ENCODE results near the gene NRAS. TPM values are rescaled to one million over a fixed set of nuclear protein-coding genes. Genes with fewer than 3 reads are reported as not detected.

NRAS gene
- total RNA-seq, 1 experiment from 2014 or later: 53.5 TPM

- no peak for TF ChIP-seq ZNF425 (CRISPR knock-in tag; conservative IDR thresholded peaks at IDR 0.05)
- TF ChIP-seq ZMAT4 (CRISPR knock-in tag; IDR thresholded peaks at IDR 0.05): no peak
- TF ChIP-seq NFYB (CRISPR knock-in tag; conservative IDR thresholded peaks at IDR 0.05; ENCODE audit: low read depth): no peak
- no peak for TF ChIP-seq RORB (CRISPR knock-in tag; IDR thresholded peaks at IDR 0.05)
- TF ChIP-seq ZNF138 (CRISPR knock-in tag; conservative IDR thresholded peaks at IDR 0.05): no peak
- no peak for TF ChIP-seq ZNF281 (CRISPR knock-in tag; IDR thresholded peaks at IDR 0.05)
Measured at GRCh38 chr1:114728553-114728952, 12.0 kb upstream of the NRAS start (continued).

GRCh38 chr1:114725230-114725629 is 8.7 kb upstream of the NRAS start:
- ChIA-PET POLR2A (no interaction called here), CTCF (no interaction called here)
- Mint-ChIP-seq H3K4me1 (no peaks in the 10 kb centered on the region), H3K4me3 (no peak overlapping the region), H3K36me3 (peaks cover 90% of the 10 kb centered on the region), H3K27me3 (ENCODE audit: low read depth) (no peaks in the 10 kb centered on the region), H3K9me3 (no peaks in the 10 kb centered on the region), H3K27ac (no peak overlapping the region)
- no peak for ATAC-seq
- no peak for DNase-seq (ENCODE audit: low spot score)
- TF ChIP-seq NR1H2 (CRISPR knock-in tag; IDR thresholded peaks at IDR 0.05) (no peak), SMAD4 (CRISPR knock-in tag; IDR thresholded peaks at IDR 0.05) (no peak), CDX4 (CRISPR knock-in tag; IDR thresholded peaks at IDR 0.05; ENCODE audit: borderline replicate concordance) (no peak), ZNF512 (CRISPR knock-in tag; IDR thresholded peaks at IDR 0.05; ENCODE audit: borderline replicate concordance) (no peak), RORB (CRISPR knock-in tag; IDR thresholded peaks at IDR 0.05) (no peak), ZNF317 (CRISPR knock-in tag; IDR thresholded peaks at IDR 0.05; ENCODE audit: borderline replicate concordance, low read depth) (no peak), ATF2 (CRISPR knock-in tag; IDR thresholded peaks at IDR 0.05; ENCODE audit: borderline replicate concordance, low read depth) (no peak), GABPB1 (CRISPR knock-in tag; IDR thresholded peaks at IDR 0.05) (no peak), SP1 (CRISPR knock-in tag; conservative IDR thresholded peaks at IDR 0.05) (no peak), MYBL2 (CRISPR knock-in tag; IDR thresholded peaks at IDR 0.05) (no peak), JAZF1 (CRISPR knock-in tag; IDR thresholded peaks at IDR 0.05) (no peak), HMGXB4 (CRISPR knock-in tag; IDR thresholded peaks at IDR 0.05) (no peak), ZMAT4 (CRISPR knock-in tag; IDR thresholded peaks at IDR 0.05) (no peak), FOXP1 (CRISPR knock-in tag; IDR thresholded peaks at IDR 0.05; ENCODE audit: borderline replicate concordance) (no peak), PRDM15 (CRISPR knock-in tag; IDR thresholded peaks at IDR 0.05) (no peak)
